TTC549 (cell line): Measurements from ENCODE around the gene TXNRD2.
"Not testable (repeated sequence)": the region's sequence is repeated elsewhere in the genome, so short reads cannot be mapped to it uniquely, and the experiment has no call there.

Experiments used
- FAIRE-seq: peaks from 2 replicates; lab custom pipeline; 2012; peaks lifted over from hg19 to GRCh38; lab: Jason Lieb, UNC

TXNRD2 gene

DNA sequence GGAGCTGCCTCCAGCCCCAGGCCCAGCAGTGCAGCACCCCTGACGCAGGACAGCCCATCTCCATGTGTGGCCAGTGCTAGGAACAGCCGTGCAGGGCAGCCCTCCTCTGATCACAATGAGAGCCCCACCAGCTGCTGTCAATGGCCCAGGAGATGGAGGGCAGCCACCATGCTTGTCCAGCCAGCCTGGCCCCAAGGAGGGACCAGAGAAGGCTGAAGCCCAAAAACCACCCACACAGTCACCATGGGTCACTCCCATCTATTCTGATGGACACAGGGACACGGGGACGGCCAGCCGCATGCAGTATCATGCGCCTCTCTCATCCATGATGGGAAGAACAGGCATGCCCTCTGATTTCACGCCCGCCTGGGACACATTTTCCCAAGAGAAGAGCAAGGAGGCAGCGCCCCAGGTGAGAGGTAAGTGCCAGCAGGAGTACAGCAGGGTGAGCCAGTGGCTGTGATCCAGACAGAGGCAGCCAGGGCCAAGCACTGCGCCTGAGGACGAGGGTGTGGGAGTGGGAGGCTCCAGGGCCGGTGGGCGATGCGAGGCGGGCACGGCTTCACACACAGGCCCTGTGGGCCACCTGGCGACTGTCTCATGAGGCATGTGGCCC, 53.4 kb downstream of the TXNRD2 start:
- FAIRE-seq = no peak

DNA sequence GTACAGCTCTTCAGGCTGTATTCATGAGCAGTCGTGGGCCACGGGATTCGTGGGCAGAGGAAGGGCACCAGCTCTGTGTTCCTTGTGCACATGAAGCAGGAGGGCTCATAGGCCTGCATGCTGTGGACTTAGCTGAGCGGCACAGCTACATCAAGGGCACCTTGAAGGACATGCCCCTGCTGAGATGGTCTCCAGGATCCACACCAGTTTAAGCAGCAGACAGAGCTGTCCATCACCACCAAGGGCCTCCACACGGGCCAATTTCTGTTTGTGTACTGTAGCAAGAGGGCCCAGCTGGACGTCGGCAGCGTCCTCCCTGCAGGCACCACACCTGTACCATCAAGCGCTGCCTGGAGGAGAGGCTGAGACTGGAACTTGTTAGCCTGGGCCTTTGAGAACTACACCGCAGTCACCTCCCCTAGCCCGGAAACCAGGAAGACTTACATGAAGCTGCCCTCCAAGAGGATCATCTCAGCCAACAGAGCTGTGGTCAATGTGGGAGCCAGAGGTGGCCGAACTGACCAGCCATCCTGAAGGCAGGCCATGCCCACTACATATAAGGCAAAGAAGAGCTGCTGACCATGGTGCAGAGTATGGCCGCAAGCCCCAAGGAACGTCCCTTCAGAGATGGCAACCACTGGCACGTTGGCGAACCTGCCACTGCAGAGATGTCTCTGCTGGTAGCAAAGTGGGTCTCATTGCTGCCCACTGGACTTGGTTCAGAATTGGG, 54.2 kb downstream of the TXNRD2 start:
- no peak for FAIRE-seq

DNA sequence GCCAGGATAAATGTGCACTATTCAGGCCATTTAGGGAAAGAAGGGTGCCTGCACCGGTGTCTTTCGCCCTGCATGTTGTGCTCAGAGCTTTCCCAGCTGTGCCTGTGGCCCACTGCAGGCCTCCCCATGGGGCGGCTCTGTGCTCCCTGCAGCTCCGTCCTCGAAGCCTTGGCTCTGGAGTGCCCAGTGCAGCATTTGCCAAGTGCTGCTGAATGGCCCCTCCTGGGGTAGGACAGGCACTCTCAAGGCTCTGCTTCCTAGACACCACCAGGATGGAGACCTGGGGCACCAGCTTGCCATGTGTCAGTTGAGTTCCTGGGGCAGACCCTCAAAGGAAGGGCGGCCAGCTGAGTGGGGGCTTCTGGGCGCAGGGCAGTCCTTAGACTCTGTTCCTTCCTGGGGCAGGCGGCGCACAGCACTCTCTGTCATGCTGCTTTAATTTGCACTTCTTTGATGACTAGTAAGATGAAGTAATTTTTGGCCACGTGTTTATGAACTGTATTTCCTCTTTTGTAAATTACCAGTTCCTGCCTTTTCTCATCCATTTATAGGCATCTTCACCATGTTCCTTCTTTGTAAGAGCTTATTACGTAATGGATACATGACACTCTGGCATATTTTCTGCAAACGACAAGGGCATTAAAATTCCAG, 54.9 kb downstream of the TXNRD2 start:
- FAIRE-seq = no peak

DNA sequence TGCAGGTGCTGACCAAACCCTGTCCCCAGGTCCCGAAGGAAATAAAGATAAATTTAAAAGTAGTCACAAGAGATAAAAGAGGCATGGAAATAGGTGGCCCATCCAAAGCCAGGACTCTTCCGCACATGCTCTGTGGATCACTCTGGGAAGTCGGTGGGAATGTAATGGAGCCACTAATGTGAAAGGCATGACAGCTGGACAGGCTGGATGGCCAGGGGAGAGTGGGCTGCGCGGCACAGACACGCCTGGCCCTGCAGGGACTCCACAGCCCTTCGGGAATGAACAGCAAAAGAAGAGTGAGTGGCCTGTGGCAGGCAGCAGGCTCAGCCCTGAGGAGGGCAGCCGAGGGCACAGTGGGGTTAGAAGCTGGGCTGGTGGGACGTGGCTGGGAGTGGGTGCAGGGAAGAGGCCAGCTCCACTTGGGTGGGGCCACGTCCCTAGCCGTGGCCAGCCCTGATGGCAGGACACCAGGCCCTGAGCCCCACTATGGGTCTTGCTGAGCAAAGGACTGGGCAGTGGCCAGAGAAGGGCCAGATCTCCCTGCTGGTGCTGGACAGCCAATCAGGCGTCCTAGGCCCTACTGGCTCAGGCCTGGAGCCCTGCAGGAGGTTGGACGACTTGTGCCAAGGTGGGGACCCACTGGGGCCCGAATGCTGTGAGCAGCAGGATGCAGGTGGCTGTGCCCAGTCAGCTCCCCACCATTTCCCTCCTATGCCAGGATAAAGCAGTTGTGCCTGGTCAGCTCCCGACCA, 55.6 kb downstream of the TXNRD2 start:
- no peak for FAIRE-seq

DNA sequence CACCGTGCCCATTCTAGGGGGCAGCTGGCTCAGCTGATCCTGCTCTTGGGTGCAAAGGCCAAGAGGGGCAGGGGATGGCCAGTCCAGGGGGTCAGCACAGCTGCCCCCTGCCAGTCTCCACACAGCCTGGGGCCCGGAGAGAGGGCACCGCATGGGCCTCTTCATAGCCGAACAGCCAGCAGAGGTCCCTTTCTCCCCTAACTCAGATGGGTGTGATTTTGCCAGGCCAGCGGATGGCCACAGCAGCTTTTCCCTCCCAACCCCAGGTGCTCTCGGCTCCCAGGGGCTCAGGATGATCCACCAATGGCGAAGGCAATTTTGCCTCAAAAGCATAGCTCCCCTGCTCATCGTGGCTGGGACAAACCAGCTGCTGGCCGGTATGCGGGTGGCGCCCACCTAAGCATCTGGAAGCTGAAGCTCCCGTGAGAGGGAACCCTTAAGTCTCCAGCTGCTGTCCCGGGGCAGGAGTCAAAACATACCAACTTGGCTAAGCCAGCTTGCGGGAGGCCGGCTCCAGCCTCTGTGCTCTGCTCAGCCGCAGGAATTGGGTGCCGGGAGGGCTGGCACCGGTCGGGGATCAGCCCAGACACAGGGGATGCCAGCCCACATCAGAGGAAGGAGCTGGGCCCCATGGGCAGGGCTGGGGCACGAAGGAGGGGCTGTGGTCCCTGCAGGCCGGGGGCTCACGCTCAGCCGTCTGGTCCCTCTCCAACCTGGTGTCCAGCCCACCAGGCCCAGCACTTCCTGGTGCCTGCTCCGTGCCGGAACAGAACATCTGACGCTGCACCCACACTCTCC, 56.5 kb downstream of the TXNRD2 start:
- no peak for FAIRE-seq

DNA sequence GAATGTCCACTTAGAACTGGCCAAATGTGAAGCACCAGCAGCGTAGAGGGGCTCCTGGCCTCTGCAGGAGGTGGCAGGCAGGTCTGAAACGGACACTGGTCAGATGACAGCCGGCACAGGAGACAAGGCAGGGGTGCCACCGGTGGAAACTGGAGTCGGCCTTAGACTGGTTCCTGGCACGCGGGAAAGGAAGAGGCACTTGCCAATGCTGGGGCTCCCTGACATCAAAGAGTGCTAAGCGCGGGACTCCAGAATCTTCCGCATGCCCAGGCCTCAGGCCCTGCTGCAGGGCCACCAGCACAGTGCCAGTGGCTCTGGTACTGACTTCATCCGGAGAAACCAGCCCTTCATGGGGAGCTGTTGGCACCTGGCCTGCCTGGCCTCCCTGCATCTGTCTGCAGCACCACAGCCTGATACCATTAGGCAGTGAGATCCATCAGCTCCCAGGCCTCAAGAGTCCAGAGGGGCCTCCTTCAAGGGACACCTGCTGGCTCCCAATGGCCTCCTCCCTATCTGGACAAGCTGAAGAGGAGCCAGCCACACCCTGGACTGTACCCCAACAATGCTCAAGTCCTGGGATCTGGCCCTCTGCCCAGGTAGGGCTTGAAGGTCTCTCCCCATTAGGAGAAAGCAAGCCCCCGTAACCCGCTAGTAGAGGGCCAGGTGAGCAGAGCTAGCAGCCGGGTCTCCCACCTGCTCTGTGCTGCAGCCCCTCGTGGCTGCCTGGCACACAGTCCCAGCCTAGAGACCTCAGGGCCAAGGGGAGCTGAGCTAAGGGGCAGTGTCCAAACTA, 57.3 kb downstream of the TXNRD2 start:
- FAIRE-seq = no peak

DNA sequence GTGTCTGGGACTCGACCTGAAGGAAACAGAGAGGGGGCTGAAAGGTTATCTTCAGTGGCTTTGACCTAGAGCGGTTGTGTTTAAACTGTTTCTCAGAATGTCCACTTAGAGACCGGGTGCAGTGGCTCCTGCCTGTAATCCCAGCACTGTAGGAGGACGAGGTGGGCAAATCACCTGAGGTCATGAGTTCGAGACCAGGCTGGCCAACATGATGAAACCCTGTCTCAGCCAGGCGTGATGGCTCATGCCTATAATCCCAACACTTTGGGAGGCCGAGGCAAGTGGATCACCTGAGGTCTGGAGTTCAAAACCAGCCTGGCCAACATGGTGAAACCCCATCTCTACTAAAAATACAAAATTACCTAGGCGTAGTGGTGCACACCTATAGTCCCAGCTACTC, 58.2 kb downstream of the TXNRD2 start:
- FAIRE-seq = not testable (repeated sequence)

DNA sequence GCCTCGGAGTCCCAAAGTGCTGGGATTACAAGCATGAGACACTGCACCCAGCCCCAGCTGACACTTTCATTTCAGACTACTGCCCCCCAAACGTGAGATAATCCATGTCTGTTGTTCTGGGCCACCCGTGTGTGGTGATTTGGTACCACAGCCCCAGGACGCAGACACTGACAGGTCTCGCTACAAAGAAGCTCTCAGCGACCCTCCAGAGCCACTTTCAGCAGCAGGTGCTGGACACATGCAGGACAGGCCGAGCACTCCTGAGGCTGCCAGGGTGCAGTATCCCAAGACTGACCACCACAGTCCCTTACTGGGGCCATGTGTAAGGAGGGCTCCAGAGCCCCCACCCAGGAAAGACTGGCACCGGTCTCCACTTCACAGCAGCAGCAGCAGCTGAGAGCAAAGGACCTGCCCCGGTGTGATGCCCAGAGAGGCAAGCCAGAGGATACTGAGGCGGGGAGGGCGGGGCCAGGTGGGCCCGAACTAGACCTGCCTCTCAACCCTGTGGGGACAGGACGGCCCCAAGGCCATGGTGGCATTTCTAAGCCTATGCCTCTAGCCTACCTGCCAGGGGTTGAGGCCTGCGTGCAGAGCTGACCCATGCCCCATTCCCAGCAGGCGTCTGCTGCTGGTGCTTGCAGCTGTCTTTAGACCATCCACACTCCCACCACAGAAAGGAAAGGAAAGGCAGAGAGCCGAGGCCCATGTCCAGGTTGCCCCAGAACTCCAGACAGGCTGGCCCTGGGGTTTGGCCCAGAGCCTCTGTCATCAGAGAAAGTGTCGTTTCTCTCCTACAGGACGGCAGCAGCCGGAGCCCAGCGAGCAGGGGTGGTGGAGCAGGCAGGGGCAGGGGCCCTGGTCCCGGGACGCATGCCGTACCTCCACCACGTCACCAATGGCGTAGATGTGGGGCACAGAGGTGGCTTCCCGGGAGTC, 58.9 kb downstream of the TXNRD2 start:
- no peak for FAIRE-seq

DNA sequence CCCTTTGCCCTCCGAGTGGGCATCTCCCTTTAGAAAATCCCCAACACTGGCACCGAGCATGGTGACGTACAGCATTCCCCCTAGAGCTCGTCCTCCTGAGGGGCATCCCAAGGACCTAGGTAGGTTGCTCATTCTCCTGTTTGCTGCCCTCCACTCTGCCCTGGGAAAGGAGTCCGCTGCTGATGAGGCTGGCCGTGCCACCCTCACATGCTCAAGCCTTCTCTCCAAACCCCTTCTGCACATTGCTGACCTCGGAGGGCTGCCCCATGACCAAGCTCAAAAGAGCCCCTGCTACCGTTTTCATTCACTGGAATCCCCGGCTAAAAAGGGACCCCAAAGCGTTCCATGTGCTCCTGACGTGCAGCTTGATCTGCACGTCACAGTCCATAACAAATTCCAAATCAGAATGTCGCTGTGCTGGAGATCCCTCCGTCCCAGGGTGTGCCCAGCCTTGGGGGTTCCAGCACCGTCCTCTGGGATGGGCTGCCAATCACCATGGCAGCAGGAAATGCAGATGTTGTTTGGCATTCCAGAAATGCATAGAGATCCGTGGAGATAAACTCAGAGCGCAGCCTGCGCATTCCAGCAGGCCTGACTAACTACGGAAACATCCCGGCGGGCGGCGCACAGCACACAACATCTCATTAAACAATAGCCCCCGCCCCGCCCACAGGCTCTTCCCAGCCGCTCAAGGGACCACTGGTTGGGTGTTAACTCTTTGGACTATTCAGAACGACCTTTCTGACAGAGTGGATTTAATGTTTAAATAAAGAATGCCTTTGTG, 60.6 kb downstream of the TXNRD2 start:
- peak; percentile 94 for FAIRE-seq

DNA sequence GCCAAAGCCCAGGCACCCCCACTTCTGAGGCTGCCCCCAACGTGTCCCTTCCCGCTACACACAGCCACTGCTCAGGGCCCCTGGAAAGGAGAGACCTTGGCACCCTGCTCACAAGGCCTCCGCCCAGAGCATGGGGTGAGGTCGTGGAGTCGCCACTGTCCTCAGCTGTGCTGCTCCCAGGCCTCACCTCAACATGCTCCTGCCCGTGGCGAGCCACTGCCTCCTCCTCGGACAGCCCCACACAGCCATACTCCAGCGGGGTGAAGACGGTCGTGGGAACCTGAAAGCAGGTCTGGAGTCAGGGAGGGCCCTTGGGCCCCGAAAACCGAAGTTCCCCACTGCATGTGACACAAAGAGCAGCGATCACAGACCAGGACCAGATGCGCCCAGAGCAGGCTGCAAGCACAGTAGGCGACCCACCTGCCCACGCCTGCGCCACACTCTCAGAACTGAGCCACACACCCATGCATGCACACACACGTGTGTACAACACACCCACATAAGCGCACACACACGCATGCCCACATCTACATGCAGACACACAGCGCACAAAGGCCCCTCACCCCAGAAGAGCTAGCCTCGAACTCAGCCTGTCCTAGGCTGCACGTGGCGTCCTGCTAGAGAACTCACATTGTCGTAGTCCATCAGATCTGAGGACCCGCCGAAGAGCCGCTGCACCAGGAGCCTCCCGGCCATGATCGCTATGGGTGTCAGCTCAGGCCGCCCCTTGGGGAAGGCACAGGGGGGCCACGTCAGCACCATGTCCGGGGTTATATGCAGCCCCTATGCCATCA, 61.4 kb downstream of the TXNRD2 start:
- no peak for FAIRE-seq

DNA sequence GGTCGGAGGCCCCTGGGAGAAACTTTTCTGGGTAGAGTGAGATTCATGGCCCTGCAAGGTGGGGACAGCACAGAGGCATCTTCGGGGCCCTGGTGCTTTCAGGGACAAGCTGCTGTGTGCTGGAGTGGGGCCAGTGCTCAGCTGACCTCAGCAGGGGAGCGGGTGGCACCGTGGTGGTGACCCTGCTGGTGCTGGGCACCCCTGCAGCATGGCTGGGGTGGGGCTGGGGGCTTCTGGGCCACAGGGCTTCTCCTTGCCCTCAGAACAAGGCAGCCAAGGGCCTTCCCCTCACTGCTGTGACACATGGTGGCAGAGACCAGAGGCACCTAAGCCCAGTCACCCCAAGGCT, 62.0 kb downstream of the TXNRD2 start:
- no peak for FAIRE-seq

DNA sequence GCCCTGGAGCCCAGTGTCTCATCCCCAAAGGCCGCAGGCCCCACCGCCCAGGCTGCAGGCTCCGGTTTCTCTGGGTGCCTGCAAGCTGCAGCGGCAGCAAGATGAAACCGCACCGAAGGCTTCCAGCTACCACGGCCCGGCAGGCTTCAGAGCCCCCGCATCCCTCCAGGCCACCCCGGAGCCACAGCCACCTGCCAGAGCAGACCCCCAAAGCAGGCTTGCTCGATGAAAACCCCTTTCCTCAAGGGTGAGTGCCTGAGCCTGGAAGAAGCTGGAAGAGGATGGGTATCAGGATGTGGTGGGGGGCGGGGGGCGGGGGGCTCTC, 62.4 kb downstream of the TXNRD2 start:
- no peak for FAIRE-seq

DNA sequence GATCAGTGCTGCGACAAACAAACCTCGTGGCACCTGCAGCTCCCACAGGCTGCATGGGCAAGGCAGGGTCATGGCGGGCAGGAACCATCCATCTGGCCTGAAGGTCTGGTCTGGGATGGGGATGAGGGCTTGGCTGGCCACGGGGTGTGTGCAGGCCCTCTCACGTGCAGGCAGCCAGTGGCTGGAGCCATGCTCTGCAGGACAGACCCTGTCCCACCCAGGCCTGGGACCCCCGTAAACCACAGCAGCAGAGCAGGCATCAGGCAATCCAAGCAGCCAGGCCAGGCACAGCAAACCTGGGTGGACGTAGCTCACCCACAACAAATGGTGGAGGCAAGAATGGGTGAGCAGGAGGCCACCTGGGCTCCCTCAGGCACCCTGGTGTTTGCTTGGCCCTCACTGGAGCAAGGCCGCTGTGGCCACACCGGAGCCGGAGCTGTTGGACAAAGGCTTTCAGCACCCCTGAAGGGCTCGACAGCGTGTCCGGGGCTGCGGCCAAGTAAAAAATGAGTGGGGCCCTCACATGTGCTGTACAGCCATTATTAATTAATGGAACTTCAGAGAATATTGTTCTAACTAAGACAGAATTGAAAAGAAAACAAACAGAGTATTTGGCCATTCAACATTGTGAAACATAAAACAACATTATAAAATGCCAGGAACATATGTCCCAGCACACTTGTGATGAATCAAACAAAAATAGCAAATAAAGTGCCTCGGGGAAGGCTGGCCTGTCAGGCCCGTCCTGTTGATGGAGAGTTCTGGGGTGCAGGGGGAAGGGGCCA, 63.0 kb downstream of the TXNRD2 start:
- FAIRE-seq = no peak

DNA sequence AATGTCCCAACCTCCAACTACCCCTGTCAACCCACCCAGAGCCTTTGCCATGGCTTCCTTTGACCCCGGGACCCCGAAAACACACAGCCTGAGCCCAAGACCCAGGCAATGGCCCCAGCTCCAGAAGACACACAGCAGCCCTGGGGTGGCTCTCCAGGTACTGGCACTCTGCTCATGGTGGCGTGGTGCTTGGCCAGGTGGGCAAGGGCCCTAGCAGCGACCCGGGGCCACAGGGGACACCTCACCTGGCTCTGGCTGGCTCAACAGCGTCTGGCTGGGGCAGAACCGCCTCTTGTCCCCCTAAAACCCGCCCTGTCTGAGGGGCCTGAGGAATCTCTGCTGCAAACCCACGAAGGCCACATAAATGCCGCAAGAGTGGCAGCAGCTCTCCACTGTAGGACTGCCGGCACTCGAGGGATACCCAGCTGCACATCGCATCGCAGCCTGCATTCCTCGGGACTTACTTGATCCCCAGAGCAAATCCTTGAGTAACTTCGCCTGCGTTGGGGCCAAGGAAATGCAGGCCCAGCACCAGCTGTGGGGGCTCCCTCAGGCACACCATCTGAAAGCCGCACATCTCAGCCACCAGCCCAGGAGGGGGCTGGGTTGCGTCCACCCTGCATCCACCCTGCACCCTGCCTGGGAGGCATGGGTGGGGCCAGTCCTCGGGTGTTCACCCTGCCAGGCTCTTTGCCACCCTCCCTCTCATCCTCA, 63.8 kb downstream of the TXNRD2 start:
- no peak for FAIRE-seq

DNA sequence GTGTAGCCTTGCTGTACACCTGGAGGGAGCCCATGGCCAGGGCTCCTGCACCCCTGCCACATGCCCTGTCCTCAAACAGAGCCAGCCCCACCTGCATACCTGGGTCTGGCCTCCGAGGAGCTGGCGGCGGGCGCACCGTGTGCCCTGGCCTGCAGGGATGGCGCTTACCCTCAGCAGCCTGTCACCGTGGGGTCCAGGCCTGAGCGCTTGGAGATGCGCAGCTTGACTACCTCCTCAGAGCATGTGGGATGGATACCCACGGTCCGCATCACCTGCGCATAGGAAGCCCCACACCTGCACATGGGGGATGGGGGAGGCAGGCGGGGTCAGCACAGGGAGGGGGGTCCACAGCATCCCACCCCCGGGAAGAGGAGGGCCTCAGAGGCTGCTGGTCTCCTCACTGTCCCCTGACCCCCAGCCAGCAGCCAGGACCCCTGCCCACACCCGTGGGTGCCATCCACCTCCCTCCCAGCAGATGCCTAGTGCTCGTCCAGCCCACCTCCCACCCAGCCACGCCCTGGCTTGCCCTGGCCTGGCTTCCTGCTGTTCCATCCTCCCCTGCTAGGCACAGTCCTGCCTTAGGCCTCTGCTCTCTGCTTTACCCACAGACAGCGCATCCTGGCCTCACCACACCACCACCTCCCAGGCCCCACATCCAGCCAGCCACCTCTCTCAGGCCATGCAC, 64.5 kb downstream of the TXNRD2 start:
- no peak for FAIRE-seq

DNA sequence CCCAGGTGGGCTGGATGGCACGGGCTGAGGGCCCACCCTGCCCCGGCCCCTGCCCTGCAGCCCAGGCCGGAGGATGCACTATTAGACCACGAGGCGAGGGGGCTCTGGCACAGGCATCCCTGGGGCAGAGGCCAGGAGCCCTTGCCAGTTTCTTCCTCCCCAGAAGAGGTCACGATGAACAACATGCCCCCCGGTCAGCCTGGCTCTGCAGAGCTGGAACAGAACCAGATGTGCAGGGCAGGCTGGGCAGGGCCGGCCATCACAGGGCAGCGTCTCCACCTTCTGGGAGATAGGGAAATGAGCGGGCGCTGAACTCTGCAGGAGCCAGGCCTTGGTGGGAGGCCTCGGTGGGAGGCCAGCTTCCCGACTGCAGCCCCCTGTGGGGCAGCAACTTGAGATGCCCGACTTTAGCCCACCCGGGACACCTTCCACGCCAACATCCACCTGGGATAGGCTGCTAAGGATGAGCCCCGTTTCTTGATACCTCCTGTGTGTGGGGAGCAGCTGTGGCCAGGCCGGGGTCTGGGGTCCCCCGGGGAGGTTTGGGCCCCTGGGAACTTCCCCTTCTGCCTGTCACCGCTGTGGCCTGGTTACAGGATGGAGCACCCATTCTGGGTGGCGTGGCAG, 65.2 kb downstream of the TXNRD2 start:
- no peak for FAIRE-seq
